NB4 (cell line): ENCODE results near the gene NOL9.
A peak's percentile ranks its signal among the peaks of the same experiment; 100 is the strongest.

Experiments used
- DNase-seq: peaks from one replicate; pipeline ENCODE4 v3.0.0; 2010; ENCODE audit warnings: low read depth
- H3K4me3 ChIP-seq: one replicate; pipeline ENCODE4 v1.5.1; 2011; ENCODE audit warnings: mild to moderate bottlenecking, low read depth, low read length, moderate library complexity
- MYC ChIP-seq: IDR thresholded peaks from 2 replicates; pipeline ENCODE4 v1.6.1; 2011; ENCODE audit warnings: low read depth, low read length
- POLR2A ChIP-seq: IDR thresholded peaks from 2 replicates; pipeline ENCODE4 v1.6.1; 2011; ENCODE audit warnings: mild to moderate bottlenecking; ENCODE audit not compliant: insufficient read length; ENCODE audit errors: extremely low read depth
- TF ChIP-seq, protein P1 (sequence below): IDR thresholded peaks from one replicate; pipeline ENCODE4 v1.5.1; 2012; ENCODE audit warnings: low read depth, low read length
- TF ChIP-seq, protein P2 (sequence below): IDR thresholded peaks from 2 replicates; pipeline ENCODE4 v1.6.1; 2011; ENCODE audit warnings: low read depth, low read length

The NOL9 gene

DNA sequence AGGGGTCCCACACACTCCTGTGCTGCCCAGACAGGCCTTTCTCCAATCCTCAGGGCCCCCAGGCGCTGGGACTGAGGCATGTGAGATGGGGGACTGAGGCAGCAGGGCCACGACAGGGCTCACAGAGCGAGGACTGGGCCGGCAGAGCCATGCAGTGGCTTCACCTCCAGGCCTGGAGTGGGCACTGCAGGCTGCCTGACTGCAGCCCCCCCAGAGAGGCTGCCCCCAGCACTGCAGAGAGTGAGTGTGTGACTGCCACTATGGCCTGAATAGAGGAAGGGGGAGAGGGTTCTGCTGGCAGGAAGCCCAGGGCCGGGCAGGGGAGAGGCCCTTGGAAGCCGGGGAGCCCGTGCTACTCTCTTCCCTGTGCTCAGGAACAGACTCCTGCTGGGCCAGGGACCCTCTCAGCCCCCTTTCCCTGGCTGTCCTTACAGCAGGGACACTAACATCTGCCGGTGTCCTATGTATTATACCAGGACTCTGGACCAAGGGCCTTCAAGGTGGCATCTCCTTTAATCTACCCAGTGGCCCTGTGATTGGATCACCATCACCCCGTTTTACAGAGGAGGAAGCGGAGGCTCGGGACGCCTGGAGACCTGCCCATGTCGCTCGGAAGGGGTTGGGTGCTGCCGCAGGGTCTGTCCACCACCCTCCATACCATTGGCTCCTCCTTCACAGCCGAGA, 42.6 kb downstream of the NOL9 start:
- TF ChIP-seq POLR2A (no peak), MYC (no peak)
- TF ChIP-seq, protein P1, sequence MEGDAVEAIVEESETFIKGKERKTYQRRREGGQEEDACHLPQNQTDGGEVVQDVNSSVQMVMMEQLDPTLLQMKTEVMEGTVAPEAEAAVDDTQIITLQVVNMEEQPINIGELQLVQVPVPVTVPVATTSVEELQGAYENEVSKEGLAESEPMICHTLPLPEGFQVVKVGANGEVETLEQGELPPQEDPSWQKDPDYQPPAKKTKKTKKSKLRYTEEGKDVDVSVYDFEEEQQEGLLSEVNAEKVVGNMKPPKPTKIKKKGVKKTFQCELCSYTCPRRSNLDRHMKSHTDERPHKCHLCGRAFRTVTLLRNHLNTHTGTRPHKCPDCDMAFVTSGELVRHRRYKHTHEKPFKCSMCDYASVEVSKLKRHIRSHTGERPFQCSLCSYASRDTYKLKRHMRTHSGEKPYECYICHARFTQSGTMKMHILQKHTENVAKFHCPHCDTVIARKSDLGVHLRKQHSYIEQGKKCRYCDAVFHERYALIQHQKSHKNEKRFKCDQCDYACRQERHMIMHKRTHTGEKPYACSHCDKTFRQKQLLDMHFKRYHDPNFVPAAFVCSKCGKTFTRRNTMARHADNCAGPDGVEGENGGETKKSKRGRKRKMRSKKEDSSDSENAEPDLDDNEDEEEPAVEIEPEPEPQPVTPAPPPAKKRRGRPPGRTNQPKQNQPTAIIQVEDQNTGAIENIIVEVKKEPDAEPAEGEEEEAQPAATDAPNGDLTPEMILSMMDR: no peak
- TF ChIP-seq, protein P2, sequence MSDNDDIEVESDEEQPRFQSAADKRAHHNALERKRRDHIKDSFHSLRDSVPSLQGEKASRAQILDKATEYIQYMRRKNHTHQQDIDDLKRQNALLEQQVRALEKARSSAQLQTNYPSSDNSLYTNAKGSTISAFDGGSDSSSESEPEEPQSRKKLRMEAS: no peak
- no peak overlapping the region for H3K4me3 ChIP-seq
- DNase-seq: no peak

DNA sequence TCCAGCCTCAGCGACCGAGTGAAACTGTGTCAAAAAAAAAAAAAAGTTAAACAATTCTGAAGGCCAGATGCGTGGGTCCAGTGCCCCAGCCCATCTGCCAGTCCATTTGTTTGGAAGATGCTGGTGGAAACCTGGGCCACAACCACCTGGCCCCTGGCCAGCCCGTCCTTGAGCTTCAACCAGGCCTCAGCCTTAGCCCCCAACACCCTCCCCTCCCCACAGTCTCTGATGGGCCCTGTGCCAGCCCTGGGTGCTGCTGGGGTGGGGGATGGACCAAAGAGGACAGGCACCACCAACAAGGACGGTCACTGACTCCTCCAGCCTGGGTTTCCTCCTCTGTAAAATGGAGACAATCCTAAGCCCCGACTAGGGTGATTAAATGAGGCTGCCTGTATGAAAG, 43.3 kb downstream of the NOL9 start:
- H3K4me3 ChIP-seq: no peak overlapping the region
- no peak for DNase-seq
- TF ChIP-seq MYC: no peak
- TF ChIP-seq POLR2A: no peak
- TF ChIP-seq, protein P1: no peak
- TF ChIP-seq, protein P2: no peak

DNA sequence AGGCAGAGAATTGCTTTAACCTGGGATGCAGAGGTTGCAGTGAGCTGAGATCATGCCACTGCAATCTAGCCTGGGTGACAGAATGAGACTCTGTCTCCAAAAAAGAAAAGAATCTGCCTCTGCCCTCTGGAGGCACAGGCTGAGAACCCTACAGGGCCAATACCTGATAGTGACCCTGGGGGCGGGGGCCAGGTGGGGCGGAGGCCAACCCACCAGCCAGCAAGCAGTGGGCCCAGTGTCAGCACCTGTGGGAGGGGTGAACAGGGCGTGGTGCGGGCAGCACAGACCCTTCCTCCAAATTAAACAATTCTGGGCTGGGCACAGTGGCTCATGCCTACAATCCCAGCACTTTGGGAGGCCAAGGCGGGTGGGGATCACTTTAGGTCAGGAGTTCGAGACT, 43.8 kb downstream of the NOL9 start:
- DNase-seq: no peak
- H3K4me3 ChIP-seq: no peak overlapping the region
- TF ChIP-seq, protein P2: no peak
- TF ChIP-seq POLR2A (no peak), MYC (no peak)
- TF ChIP-seq, protein P1: no peak

DNA sequence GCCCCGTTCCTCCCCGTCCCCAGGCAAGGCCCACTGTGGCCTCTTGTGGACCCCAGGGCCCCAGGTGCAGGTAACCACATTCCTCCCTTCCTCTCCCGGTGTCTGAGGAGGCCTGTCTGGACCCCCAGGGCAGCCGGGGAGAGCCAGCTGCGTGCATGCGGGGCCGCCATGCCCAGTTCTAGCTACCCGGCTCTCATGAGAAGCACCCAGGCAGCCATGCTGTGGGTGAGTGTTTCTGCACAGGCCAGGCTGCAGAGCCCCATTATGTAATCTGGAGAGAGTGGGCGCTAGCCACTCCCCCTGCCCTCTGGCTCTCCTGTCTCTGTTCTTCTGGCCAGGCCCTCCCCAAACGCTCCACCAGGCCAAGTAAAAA, 44.4 kb downstream of the NOL9 start:
- H3K4me3 ChIP-seq: no peak overlapping the region
- no peak for TF ChIP-seq MYC
- TF ChIP-seq, protein P1: no peak
- TF ChIP-seq, protein P2: no peak
- no peak for TF ChIP-seq POLR2A
- peak; percentile 72 for DNase-seq

DNA sequence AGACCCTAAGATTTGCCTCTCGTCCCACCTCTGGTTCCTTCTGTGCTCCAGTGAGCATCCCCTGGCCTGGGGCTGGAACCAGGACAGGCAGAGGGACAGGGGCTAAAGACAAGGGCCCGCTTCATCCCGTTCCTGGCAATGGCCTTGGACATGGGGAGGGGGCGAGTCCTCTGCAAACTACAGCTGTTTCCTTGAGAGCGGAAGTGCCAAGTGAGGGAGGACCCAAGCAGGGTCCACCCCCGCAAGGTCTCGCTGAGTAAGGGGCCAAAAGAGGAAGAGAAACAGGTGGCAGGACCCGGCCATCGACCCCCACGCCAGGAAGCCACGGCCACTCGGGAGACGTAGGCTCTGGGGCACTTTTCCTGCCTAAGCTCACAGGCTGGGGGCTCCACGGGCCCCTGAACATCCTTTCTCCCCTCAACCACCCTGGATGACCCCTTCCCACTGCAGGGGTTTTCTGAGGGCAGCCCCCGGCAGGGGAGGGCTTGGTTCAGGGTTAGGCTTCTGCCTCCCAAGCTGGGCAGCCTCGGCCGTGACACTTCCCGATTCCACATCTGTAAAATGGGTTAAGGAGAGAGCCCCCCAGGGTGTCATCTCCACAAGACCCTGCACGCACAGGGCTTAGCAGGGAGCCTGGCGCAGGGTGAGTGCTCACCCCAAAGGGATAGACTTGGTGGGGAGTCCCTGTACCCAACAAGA, 44.9 kb downstream of the NOL9 start:
- TF ChIP-seq, protein P1: no peak
- 0 out of 2 replicates have a peak, but pooled peaks have one; percentile 43 for TF ChIP-seq MYC
- TF ChIP-seq, protein P2: peak; percentile 55
- TF ChIP-seq POLR2A: no peak
- peak; percentile 90 for DNase-seq
- H3K4me3 ChIP-seq: no peak overlapping the region
